ENCODE measurements around the gene PPP4R1. TPM values are rescaled to one million over a fixed set of nuclear protein-coding genes. Genes with fewer than 3 reads are reported as not detected.

The PPP4R1 gene
- total RNA-seq, 1 experiment from 2014 or later: 66.7 TPM

DNA sequence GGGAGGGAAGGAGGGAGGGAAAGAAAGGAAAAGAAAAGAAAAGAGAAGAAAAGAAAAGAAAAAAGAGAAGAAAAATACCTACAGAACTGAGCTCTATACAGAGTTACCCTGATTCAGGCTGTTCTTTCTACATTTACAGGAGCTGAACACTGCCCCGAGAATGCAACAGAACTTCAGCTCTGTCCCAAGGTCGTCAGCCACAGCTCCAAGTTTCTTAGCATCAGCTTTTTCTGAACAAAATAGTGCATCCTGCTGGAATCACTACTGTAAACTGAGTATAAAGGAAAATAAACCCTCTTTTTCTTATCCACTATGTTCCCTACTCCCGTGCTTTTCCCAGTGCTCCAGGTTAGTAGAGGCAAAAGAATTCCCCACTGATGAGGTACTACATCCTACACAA, 4.7 kb upstream of the PPP4R1 start:
- no peak for ATAC-seq
- ChIA-PET CTCF (no interaction called here), RAD21 (ENCODE audit: low non-redundant PET in 1 of 2, low total read pairs in 2 of 2, uncharacterized antibody in 2 of 2, unreplicated experiment in 2 of 2) (no interaction called here), POLR2A (interaction anchor here (0.6 kb wide), 1 partner anchor 54 kb away, joined by 5 read pairs; no protein-coding TSS in a partner anchor)
- no peaks in the 10 kb centered on the region for H3K9me2 ChIP-seq (ENCODE audit: insufficient read depth)
- TF ChIP-seq EGR1 (IDR thresholded peaks at IDR 0.05; ENCODE audit: low read depth) (no peak), SRF (IDR thresholded peaks at IDR 0.05; ENCODE audit: low read depth) (no peak), POLR2A (IDR thresholded peaks at IDR 0.05; ENCODE audit: borderline replicate concordance, extremely low read depth, insufficient read depth, insufficient read length) (no peak), ELF1 (IDR thresholded peaks at IDR 0.05; ENCODE audit: borderline replicate concordance, low read depth) (no peak), YY1 (IDR thresholded peaks at IDR 0.05; ENCODE audit: extremely low read depth, insufficient replicate concordance, low read depth, low read length) (no peak), ZNF274 (IDR thresholded peaks at IDR 0.05; ENCODE audit: low read depth, low read length) (no peak), CBX3 (IDR thresholded peaks at IDR 0.05; ENCODE audit: low read depth) (no peak)
- no TSS peak for BruUV-seq (replicated peaks)
- no peaks in the 10 kb centered on the region for H4K20me1 ChIP-seq (ENCODE audit: insufficient read depth)
- H3K9me3 ChIP-seq (ENCODE audit: control insufficient read depth in 1 of 2, insufficient read depth in 1 of 2, low read depth in 1 of 2, low read length in 2 of 2): no peaks in the 10 kb centered on the region
- no peak overlapping the region for H3K27ac ChIP-seq (ENCODE audit: low read depth, low read length)
- no peak overlapping the region for H3K4me3 ChIP-seq (replicated peaks in 1 of 2; ENCODE audit: low read depth in 1 of 2, low read length in 2 of 2)
- intact Hi-C loops (cut with micrococcal nuclease): loop anchor here (10.0 kb wide), 2 partner anchors 296 to 336 kb away; partner anchors contain the start of gene VAPA
- no peak for DNase-seq (ENCODE audit: low read depth, low spot score)
- H2AFZ ChIP-seq (ENCODE audit: low read depth, low read length, poor library complexity, severe bottlenecking): no peak overlapping the region
- H3K4me1 ChIP-seq (ENCODE audit: control insufficient read depth in 1 of 2, insufficient read depth in 2 of 2, low read length in 2 of 2): peaks cover 7 to 28% of the 10 kb centered on the region in 2 experiments
- no peak overlapping the region for H3K9ac ChIP-seq (ENCODE audit: low read length)
- H3K79me2 ChIP-seq (ENCODE audit: insufficient read depth, low read length): no peaks in the 10 kb centered on the region
- H3K4me2 ChIP-seq (ENCODE audit: low read length): no peak overlapping the region
- no peaks in the 10 kb centered on the region for H3K27me3 ChIP-seq (ENCODE audit: insufficient read depth, low read length)
- H3K36me3 ChIP-seq (ENCODE audit: control insufficient read depth in 1 of 2, insufficient read depth in 2 of 2, low read length in 2 of 2): no peaks in the 10 kb centered on the region

- peak overlapping the region; percentile 23; the same call in 1 of the 2 replicates for H3K4me2 ChIP-seq (ENCODE audit: low read length)
- CTCF ChIA-PET: no interaction called here
- POLR2A ChIA-PET: interaction anchor here (1.2 kb wide), 1 partner anchor 11 kb away, joined by 4 read pairs; no protein-coding TSS in a partner anchor
- TF ChIP-seq YY1 (IDR thresholded peaks at IDR 0.05; ENCODE audit: extremely low read depth, insufficient replicate concordance, low read depth, low read length) (no peak), POLR2AphosphoS5 (IDR thresholded peaks at IDR 0.05; ENCODE audit: low read depth, low read length) (no peak), CTCF (IDR thresholded peaks at IDR 0.05 in 2 of 3, conservative IDR thresholded peaks at IDR 0.05 in 1 of 3; ENCODE audit: borderline replicate concordance in 1 of 3, insufficient read depth in 1 of 3, low read depth in 2 of 3, low read length in 2 of 3) (no peak), SP1 (IDR thresholded peaks at IDR 0.05; ENCODE audit: low read depth) (no peak), SRF (IDR thresholded peaks at IDR 0.05; ENCODE audit: low read depth) (no peak), FOSL1 (IDR thresholded peaks at IDR 0.05; ENCODE audit: low read depth) (no peak)
- H2AFZ ChIP-seq (ENCODE audit: low read depth, low read length, poor library complexity, severe bottlenecking): no peak overlapping the region
- ATAC-seq (no peak), DNase-seq (ENCODE audit: low read depth, low spot score) (no peak)
- no peak overlapping the region for H3K4me3 ChIP-seq (replicated peaks in 1 of 2; ENCODE audit: low read depth in 1 of 2, low read length in 2 of 2)
- no peaks in the 10 kb centered on the region for H3K9me2 ChIP-seq (ENCODE audit: insufficient read depth)
- intact Hi-C loops (cut with micrococcal nuclease): loop anchor here (10.0 kb wide), 2 partner anchors 298 to 338 kb away; partner anchors contain the start of gene VAPA
- peaks cover 19% of the 10 kb centered on the region for H3K79me2 ChIP-seq (ENCODE audit: insufficient read depth, low read length)
- peaks cover 18 to 42% of the 10 kb centered on the region in 2 experiments for H3K4me1 ChIP-seq (ENCODE audit: control insufficient read depth in 1 of 2, insufficient read depth in 2 of 2, low read length in 2 of 2)
- no peak overlapping the region for H3K27ac ChIP-seq (ENCODE audit: low read depth, low read length)
- no peaks in the 10 kb centered on the region for H3K36me3 ChIP-seq (ENCODE audit: control insufficient read depth in 1 of 2, insufficient read depth in 2 of 2, low read length in 2 of 2)
- RAD21 ChIA-PET (ENCODE audit: low non-redundant PET in 1 of 2, low total read pairs in 2 of 2, uncharacterized antibody in 2 of 2, unreplicated experiment in 2 of 2): no interaction called here
- BruUV-seq (replicated peaks): no TSS peak
- H3K27me3 ChIP-seq (ENCODE audit: insufficient read depth, low read length): no peaks in the 10 kb centered on the region
- H3K9me3 ChIP-seq (ENCODE audit: control insufficient read depth in 1 of 2, insufficient read depth in 1 of 2, low read depth in 1 of 2, low read length in 2 of 2): no peaks in the 10 kb centered on the region
- no peak overlapping the region for H3K9ac ChIP-seq (ENCODE audit: low read length)
- no peaks in the 10 kb centered on the region for H4K20me1 ChIP-seq (ENCODE audit: insufficient read depth)
Observed at GRCh38 chr18:9617006-9617542, 2.7 kb upstream of the PPP4R1 start.

Data from HCT116 (cell line).